HG02885 (cell line): ENCODE results near the gene GGCT.
"Not testable (repeated sequence)": the region's sequence is repeated elsewhere in the genome, so short reads cannot be mapped to it uniquely, and the experiment has no call there.

Experiments
- ATAC-seq: cut with Tn5 transposase; IDR thresholded peaks from one replicate; pipeline ENCODE4 v1.9.1; 2021; ENCODE audit warnings: mild to moderate bottlenecking; ENCODE audit not compliant: unreplicated experiment, poor library complexity

The GGCT gene

DNA sequence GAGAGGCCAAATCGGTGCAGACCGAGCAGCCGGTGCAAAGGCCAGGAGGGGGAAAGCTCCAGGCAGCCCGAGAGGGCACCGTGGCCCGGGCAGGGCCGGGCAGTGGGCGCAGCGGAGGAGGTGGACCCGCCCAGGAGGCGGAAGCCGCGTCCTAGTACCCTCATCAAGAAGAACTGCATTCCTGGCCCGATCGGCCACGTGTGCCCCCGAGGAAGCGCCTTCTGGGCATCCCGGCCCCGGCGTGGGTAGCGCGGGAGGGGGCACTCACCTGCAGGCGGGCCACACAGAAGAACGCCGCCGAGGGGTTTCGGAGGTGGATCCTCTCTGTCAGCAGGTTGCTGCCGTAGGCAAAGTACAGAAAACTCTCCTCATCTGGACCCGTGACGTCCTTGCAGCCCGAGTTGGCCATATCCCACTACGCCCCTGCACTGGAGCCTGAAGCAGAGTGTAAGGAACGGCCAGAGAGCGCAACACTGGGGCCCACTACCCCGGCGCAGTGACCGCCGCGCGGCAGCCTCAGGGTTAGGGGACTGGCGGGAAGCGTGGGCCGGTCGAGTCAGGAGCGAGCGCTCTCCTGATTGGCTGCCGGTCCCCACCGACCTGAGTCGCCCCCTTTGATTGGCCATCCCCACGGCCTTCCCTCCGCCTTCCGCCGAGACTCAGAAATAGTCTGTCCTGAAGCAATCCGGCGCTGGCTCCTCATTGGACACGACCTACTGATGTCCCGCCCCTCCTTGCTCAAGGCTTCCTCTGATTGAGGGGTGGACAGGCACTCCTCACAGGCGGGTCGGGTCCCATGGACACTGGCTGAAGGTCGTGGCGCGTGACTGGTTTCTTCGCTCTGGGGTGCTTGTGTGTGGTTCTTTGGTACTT lies at the start of gene GGCT:
Gene GGCT, minus strand, starts transcription at position 529 of the 873 bp plus-strand sequence. Its CDS starts 120 bp downstream, at position 409.
- ATAC-seq: peak; percentile 98

- ATAC-seq: no peak
Observed at GRCh38 chr7:30553546-30553945, 48.9 kb upstream of the GGCT start.

DNA sequence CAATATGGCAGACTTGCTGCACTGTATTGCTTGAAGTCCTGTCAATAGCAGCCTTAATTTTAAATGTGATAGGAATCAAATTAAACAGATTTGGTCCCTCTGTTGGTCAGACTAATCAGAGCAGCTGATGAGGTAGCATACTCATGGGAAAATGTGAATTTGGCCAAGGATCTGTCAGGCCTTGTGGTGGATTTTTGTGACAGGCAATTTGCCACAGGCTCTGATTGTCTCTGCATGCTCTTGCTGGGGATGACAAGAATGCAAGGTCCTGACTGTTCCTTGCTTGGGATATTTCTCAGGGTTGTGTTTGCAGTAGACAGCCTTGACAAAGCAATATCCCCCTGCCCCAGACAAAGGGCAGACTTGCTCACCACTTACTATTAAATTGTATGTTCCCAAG lies 48.5 kb upstream of the GGCT start:
- no peak for ATAC-seq

GRCh38 chr7:30552330-30552729 lies 47.7 kb upstream of the GGCT start:
- ATAC-seq: no peak

- no peak for ATAC-seq
Observed at GRCh38 chr7:30549931-30550493, 45.4 kb upstream of the GGCT start.

GRCh38 chr7:30548845-30549244 lies 44.2 kb upstream of the GGCT start:
- ATAC-seq: peak; percentile 75

GRCh38 chr7:30546596-30546995 lies 42.0 kb upstream of the GGCT start:
- no peak for ATAC-seq

DNA sequence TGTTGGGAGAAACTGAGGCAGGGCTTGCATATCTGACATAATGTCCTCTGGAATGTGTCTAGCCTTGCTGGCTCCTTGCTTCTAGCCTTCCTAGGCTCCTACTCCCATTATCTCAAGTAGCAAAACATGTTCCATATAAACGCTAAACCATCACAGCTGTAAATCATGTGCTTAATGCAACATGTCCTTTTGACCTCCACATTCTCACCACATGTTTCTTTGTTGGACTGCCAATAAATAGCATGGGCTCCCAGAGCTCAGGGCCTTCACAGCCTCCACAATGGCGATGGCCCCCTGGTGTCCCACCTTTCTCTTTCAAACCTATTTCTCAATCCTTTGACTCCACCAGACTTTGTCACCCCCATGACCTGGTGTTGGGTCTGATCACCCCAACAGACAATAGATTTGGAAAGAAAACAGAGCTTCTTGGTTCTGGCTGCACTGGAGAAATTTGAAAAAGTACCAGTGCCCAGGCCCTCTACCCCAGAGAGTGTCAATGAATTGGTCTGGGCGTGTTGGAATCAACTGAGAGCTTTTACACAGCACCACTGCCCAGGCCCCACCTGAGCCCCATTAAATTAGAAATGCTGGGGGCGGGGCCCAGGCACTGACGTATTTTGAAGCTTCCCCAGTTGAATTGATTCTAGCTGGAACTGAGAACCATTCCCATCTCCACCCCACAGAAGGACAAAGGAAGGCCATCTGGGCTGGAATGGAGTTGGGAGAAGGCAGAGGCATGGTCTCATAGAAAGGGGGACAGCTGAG lies 41.3 kb upstream of the GGCT start:
- ATAC-seq: no peak

DNA sequence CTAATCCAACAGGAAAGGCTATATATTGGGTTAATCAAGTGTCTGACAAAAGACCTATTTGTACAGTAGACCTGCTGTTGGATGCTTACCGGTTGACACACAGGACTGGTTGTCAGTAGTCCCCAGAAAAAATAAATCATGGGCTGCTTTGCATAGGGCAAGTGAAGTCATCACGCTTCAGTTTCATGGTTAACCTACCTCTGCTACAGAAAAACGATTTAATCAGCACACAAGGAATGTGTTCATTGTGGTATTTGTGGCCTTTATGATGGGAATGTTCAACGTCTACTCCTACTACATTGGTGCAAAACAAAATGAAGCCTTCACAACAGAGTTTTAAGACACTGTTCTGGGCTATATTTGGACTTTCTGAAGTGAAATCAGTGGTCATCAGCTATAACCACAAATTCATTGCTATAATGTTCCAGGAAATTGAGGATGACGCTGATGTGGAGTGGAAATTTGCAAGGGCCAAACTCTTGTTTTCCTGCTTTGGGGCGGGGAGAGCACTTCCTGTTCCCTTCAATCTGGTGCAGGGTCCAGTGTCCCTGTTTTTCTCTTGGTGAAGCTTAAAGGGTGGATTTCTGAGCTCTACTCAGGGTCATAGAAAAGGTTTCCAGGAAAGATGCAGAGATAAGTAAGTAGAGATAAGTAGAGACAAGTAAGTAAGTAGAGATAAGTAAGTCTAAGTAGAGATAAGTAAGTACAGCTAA lies 39.3 kb upstream of the GGCT start:
- no peak for ATAC-seq

DNA sequence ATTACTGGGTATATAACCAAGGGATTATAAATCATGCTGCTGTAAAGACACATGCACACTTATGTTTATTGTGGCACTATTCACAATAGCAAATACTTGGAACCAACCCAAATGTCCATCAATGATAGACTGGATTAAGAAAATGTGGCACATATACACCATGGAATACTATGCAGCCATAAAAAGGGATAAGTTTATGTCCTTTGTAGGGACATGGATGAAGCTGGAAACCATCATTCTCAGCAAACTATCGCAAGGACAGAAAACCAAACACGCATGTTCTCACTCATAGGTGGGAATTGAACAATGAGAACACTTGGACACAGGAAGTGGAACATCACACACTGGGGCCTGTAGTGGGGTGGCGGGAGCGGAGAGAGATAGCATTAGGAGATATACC lies 38.5 kb upstream of the GGCT start:
- ATAC-seq: not testable (repeated sequence)

DNA sequence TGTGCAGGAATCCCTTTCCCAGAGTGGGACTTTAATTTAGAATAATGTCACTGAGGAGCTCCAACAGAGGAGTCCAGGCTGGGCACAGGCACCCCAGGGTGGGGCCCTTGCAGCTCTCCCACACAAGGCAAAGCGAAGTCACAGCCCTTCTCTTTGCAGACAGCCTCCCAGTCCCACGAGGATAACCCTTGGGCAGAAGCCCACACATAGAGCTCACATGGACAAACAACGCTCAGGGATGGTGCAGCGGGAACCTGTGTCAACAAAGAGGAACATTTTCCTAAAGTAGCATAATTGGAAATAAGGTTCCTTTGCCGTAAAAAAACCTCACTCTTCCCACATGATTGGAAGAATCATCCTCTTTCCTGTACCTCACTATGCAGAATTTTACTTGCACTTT lies 29.3 kb upstream of the GGCT start:
- ATAC-seq: no peak

DNA sequence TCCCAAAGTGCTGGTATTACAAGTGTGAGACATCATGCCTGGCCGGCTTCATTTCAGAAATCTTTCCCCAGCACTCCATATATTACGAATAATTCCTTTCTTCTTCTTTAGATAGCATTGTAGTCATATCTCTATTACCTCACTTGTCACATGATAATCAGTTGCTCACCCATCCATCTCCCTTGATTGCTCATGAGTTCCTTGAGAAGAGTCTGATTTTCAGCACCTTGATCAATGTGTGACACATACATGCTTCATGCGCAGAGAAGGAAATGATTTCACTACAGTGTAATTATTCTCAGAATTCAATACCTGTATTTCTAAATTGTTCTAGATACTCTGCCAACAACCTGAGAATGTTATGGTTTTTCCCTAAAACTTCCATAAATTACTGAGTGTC lies 26.7 kb upstream of the GGCT start:
- ATAC-seq: no peak

DNA sequence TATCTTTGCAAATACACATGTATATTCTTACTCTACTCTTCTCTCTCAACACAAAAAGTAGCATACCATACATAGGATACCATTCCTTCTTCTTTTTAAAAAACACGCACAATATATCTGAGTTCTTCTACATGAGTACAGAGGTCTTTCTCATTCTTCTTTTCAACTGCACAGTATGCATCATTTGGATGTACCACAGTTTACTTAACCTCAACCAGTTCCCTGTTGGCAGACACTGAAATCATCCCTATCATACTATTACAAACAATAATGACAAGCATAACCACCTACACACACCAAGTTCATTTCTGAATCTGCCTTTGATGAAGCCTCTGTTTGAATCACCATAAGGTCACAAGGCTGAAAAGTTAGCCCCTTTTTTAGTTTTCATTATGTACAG lies 25.7 kb upstream of the GGCT start:
- ATAC-seq: no peak

DNA sequence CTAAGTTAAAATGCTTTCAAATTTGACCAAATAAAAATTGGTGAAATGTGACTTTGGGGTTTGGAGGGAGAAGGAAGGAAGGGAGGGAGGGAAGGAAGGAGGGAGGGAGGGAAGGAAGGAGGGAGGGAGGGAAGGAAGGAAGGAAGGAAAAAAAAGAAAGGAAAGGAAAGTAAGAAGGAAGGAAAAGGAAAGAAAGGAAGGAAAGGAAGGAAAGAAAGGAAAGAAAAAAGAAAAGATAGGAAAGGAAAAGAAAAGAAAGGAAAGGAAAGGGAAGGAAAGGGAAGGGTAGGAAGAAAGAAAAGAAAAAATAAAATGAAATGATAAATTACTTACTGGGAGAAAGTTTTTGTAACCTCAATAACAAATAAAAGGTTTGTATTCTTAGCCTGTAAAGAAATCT lies 24.1 kb upstream of the GGCT start:
- ATAC-seq: no peak

DNA sequence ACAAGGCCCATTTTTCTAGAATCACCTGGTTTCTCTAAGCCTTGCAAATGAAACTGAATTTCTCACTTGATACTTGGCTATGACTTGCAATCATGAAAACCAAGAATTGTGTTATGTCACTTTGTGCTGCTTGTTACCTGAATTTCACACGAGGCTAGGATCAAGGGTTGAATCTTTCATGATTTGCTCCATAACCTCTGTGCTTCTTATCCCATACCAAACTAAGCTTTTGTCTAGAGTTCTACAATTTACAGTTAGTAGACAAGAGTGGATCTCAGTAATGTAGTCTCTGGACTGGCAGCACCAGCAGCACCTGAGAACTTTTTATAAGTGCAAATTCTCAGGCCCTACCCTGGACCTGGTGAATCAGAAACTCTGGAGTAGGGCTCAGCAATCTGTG lies 22.7 kb upstream of the GGCT start:
- not testable (repeated sequence) for ATAC-seq

DNA sequence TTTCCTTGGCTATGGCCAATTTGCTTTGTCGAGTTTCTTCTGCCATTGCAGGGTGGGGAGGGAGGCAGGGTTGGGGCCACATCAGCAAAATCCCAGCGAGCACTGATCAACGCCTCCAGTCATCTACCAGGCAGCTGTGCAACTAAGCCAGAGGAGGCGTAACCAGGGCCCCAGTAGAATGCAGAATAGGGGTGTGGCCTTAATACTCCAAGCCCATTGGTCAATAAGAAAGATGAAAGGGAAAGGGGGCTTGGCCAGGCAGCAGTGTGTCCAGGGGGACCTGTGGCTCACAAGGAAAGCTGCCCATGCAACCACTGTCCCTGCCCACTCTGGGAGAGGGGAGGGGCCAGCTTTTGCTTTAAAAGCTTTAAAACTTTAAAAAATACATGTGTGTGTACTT lies 21.5 kb upstream of the GGCT start:
- no peak for ATAC-seq

GRCh38 chr7:30525429-30525828 lies 20.8 kb upstream of the GGCT start:
- ATAC-seq: no peak

DNA sequence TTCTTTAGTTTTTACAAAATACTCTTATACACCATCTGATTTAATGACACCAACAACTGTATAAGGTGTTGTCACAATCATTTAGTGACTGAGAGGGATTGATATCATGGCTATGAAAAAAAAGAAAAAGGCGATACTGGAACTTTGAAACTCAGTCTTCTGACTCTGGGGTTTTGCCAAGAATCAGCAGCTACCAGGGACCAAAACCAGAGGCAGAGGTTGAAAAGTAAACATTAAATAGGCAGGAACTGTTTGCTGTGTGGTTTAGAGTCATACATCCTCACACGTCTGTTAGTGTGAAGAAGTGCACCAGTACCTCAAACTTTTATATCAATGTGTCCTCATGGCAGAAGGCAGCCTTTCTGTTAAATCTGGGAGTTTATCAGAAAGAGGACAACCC lies 19.9 kb upstream of the GGCT start:
- no peak for ATAC-seq

- no peak for ATAC-seq
Observed at GRCh38 chr7:30523466-30523865, 18.8 kb upstream of the GGCT start.

DNA sequence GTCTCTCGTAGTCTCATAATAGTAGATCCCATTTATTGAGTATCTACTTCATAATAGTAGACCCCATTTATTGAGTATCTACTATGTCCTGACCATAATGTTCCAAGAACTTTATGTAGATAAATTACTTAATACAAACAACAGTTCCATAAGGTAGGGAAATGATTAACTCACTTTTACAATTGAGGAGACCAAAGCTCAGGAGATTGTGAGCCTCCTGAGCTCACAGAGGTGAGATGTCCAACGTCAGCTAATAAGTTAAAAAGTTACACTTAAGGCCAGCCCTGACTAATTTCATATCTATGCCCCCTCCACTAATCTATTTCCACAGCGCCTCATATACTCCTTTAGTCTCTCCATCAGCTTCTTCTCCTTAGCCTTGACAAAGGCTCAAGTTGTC lies 17.5 kb upstream of the GGCT start:
- ATAC-seq: no peak

GRCh38 chr7:30521532-30521931 lies 16.9 kb upstream of the GGCT start:
- ATAC-seq: no peak
